Activated B cell treated with CpG ODN at 0.5 μM for 24 hours (primary cell): ENCODE results near the gene C1QTNF1. TPM values are rescaled to one million over a fixed set of nuclear protein-coding genes. Genes with fewer than 3 reads are reported as not detected.
A peak's percentile ranks its signal among the peaks of the same experiment; 100 is the strongest.

Source experiments
- ATAC-seq: fragments of 200-7000 bp; cut with Tn5 transposase; one replicate; pipeline ENCODE4 v1.10.0; 2021; ENCODE audit warnings: low read depth, mild to moderate bottlenecking, moderate library complexity
- CTCF ChIA-PET: fragments of 350-600 bp; sonication (Branson Sonifier 250); formaldehyde crosslinking; loops from one replicate; lab custom pipeline; 2021; ENCODE audit warnings: antibody characterized with exemption; lab: Charles Lee
- POLR2A ChIA-PET: fragments of 350-600 bp; sonication (Branson Sonifier 250); formaldehyde crosslinking; loops from one replicate; lab custom pipeline; 2021; ENCODE audit warnings: antibody characterized with exemption; lab: Charles Lee
- DNase-seq: peaks from one replicate; pipeline ENCODE4 v3.0.0; 2022
- H3K27ac Mint-ChIP-seq: one replicate; pipeline ENCODE4 v1.8.0; 2020; ENCODE audit warnings: mixed read lengths
- H3K27me3 Mint-ChIP-seq: one replicate; pipeline ENCODE4 v1.8.0; 2021; ENCODE audit warnings: mixed read lengths
- H3K36me3 Mint-ChIP-seq: one replicate; pipeline ENCODE4 v1.8.0; 2021; ENCODE audit warnings: low read depth, mixed read lengths
- H3K4me1 Mint-ChIP-seq: one replicate; pipeline ENCODE4 v1.8.0; 2021; ENCODE audit warnings: mixed read lengths
- H3K4me3 Mint-ChIP-seq: one replicate; pipeline ENCODE4 v1.8.0; 2020; ENCODE audit warnings: mild to moderate bottlenecking, mixed read lengths
- H3K9me3 Mint-ChIP-seq: one replicate; pipeline ENCODE4 v1.8.0; 2020; ENCODE audit warnings: mixed read lengths
- CTCF ChIP-seq: fragments of 200-600 bp; IDR thresholded peaks from one replicate; pipeline ENCODE4 v1.8.0; 2022; ENCODE audit warnings: antibody characterized with exemption, mild to moderate bottlenecking
- intact Hi-C: fragments of 100-400 bp; cut with micrococcal nuclease; formaldehyde crosslinking; loops from one replicate; pipeline ENCODE4 v1.15.1; 2024
- total RNA-seq: library from RNA; stranded (reverse); gene quantifications from 2 replicates; pipeline ENCODE4 v1.2.3, GENCODE V29; 2022

Gene C1QTNF1
- total RNA-seq, 1 donor from 2014 or later, result not detected

GRCh38 chr17:79022507-79022991, 1.4 kb upstream of the C1QTNF1 start:
- no peak overlapping the region for H3K4me3 Mint-ChIP-seq
- no peak for TF ChIP-seq CTCF
- no peak overlapping the region for H3K27ac Mint-ChIP-seq
- peaks cover 36% of the 10 kb centered on the region for H3K27me3 Mint-ChIP-seq
- no peaks in the 10 kb centered on the region for H3K36me3 Mint-ChIP-seq
- ChIA-PET CTCF (no interaction called here), POLR2A (no interaction called here)
- DNase-seq (no peak), ATAC-seq (no peak)
- intact Hi-C loops, result no loop called here
- H3K4me1 Mint-ChIP-seq, result peaks cover 10% of the 10 kb centered on the region
- no peaks in the 10 kb centered on the region for H3K9me3 Mint-ChIP-seq

DNA sequence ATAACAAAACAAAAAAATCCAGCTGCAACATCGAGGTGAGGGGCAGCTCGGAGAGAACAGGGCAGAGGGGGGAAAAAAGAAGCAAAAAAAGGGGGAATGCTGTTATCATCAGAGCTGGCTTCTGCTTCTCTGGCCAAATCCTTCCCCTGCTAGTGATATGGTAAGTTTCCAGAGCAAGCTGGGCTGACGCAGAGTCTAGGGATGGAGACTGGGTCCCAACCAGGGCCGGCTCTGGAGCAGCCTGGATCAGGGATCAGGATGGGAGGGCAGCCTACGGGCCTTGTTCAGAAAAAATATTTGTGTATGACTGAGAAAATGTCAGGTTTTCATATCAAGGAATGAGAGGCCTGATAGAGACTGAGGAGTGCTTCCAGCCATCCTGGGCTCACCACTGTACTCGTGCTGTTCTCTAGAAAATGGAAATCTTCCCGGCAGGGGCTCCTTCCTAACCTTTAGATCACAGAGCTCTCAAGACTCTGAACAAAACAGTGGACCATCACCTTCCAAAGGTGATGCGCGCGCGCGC, 726 bp upstream of the C1QTNF1 start:
- ChIA-PET POLR2A (no interaction called here), CTCF (no interaction called here)
- H3K27me3 Mint-ChIP-seq, result peaks cover 42% of the 10 kb centered on the region
- peaks cover 10% of the 10 kb centered on the region for H3K4me1 Mint-ChIP-seq
- intact Hi-C loops, result no loop called here
- ATAC-seq (no peak), DNase-seq (no peak)
- H3K27ac Mint-ChIP-seq, result no peak overlapping the region
- H3K4me3 Mint-ChIP-seq, result peak overlapping the region; percentile 17
- H3K36me3 Mint-ChIP-seq, result no peaks in the 10 kb centered on the region
- H3K9me3 Mint-ChIP-seq, result no peaks in the 10 kb centered on the region
- TF ChIP-seq CTCF, result no peak

DNA sequence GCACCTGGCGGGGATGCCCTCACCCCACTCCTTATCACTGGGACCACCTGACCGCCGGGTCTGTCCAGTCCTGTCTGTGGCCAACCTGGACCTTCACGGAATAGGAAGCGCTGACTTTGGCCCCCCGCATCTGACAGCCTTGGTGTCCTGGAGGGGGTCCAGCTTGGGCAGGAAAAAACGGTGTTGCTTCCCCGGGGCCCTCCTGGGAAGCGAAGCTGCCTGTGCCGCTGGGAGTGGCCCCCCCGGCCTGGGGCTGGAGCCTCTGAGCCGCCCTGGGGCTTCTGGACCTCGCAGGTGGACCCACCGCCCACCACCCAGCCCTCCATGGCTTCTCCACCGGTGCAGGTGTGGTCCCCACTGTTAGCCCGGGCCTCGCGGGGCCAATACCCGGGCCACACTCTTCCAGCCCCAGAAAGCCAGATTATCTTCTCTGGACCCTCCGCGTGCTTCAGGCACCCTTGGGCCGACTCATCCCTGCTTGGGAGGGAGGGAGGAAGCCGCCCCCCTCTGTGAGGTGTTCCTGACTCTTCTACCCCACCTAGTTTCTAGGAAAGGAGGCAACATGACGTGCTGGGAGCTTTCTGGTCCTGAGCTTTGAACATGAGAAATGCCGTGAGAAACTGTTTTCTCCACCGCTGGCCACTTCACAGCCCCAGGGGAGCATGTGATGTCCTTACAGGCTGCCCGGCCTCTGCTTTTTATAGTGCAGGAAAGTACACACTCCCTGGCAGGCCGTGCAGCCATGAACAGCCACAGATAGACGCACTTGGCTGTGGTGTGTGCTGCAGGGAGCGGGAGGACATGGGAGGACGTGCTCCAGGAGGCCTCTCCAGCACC, 1.1 kb downstream of the C1QTNF1 start:
- ATAC-seq (no peak), DNase-seq (no peak)
- Mint-ChIP-seq H3K36me3 (no peaks in the 10 kb centered on the region), H3K27ac (no peak overlapping the region), H3K27me3 (peaks cover 46% of the 10 kb centered on the region), H3K4me3 (peak overlapping the region; percentile 55), H3K9me3 (no peaks in the 10 kb centered on the region), H3K4me1 (peaks cover 10% of the 10 kb centered on the region)
- TF ChIP-seq CTCF, result no peak
- ChIA-PET CTCF (no interaction called here), POLR2A (no interaction called here)
- intact Hi-C loops, result no loop called here

DNA sequence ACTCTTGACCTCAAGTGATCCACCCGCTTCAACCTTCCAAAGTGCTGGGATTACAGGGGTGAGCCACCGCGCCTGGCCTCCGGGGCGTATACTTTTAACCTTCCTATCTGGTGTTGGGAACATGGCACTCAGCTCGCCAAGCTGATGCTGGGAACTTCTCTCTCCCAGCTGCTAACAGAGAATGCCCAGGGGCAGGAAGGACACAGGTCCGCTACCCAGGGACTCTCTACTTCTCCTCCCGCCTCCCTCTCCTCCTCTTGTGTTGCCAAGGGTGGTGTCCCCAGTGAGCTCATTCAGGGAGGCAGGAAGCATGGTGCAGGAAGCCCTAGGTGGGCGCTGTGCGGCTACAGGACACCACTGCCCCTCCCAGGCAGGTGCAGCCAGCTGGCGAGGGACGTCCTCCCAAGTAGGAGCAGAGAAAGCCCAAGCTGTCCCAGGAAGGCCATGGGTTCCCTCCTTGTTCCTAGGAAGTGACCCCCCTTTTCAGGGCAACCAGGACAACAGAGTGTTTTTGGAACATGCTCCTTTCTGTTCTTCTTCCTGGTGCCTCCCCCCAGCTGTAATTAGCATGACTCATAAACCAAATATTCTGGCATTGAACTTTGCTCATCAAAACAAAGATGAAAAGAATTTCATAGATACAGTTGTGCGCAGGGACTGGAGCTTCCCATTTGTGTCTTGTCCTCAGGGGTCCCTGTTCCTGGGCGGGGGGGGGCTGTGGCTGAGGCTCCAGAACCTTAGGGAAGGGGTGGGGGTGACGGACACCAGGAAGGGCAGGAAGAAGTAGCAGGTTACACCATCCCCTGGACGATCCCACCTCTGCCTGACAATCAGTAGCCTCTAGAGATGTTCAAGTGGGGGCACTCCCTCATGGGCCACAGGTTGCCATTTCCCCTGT, 2.7 kb downstream of the C1QTNF1 start:
- ATAC-seq, result no peak
- Mint-ChIP-seq H3K9me3 (no peaks in the 10 kb centered on the region), H3K4me3 (no peak overlapping the region), H3K27ac (no peak overlapping the region), H3K36me3 (no peaks in the 10 kb centered on the region), H3K4me1 (peaks cover 10% of the 10 kb centered on the region), H3K27me3 (peaks cover 54% of the 10 kb centered on the region)
- CTCF ChIA-PET, result no interaction called here
- POLR2A ChIA-PET, result no interaction called here
- TF ChIP-seq CTCF, result no peak
- intact Hi-C loops, result no loop called here
- no peak for DNase-seq
